Inflammatory macrophage treated with lipopolysaccharide for 1 hour (primary cell): ENCODE results near the gene IFTAP.
"Not testable (repeated sequence)": the region's sequence is repeated elsewhere in the genome, so short reads cannot be mapped to it uniquely, and the experiment has no call there.

Experiments
- DNase-seq, 2 donors: peaks; one replicate each; pipeline ENCODE4 v3.0.0-alpha.2; 2020 to 2022

The IFTAP gene

GRCh38 chr11:36594316-36594989, at the start of gene IFTAP:
Gene IFTAP, plus strand, starts transcription at chr11:36594502. Its CDS starts 15,602 bp downstream, at chr11:36610104.
- DNase-seq = peak; percentile 86 to 88

DNA sequence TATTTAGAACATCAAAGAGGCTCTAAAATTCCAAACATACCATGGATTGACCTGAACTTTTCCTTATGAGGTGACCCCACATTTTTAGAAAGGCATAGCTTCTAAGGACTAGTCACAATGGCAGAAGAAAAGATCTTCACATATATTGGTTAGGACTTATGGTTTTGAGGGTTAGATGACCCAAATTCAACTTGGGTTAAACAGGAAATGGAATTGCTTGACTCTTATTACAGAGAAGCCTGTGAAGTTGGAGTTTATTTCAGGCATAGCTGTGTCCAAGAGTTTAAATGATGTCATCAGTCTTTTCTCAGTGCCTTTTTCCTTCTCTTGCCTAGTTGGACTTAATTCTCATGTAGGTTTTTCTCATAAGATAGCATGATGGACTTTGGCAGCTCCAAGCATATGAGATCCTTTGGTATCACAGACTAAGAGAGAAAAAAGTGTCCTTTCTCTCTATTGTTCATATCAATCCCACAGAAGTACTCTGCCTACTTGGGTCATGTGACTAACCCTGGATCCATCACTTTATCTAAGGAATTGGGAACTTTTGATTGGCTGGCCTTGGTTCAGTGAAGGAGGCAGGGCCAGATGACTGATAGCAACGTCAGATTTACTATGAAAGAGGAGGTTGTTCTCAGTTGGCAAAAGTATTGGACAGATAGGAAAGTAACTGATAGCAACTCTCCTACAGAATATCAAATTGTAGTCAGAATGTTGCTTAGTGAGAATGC, 43.8 kb upstream of the IFTAP start:
- DNase-seq = no peak

DNA sequence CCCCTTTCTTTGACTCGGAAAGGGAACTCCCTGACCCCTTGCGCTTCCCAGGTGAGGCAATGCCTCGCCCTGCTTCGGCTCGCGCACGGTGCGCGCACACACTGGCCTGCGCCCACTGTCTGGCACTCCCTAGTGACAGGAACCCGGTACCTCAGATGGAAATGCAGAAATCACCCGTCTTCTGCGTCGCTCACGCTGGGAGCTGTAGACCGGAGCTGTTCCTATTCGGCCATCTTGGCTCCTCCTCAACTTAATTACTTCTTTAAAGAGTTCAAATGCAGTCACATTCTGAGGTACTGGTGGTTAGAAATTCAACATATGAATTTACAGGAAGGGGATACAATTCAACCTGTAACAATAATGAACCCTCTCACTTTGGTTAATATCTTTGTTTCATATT, 36.9 kb upstream of the IFTAP start:
- DNase-seq = not testable (repeated sequence)

DNA sequence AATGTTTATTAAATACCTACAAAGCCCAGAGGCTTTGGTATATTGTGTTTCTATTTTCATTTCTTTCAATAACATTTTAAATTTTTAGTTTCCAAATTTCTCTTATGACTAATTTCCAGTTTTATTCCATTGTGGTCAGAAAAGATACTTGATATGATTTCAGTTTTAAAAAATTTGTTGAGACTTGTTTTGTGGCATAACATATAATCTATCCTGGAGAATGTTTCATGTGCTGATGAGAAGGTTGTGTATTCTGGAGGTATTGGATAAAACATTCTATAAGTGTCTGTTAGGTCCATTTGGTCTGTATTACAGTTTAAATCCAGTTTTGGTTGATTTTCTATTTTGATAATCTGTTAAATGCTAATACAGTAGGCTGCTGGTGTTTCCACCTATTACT, 36.3 kb upstream of the IFTAP start:
- DNase-seq = no peak

GRCh38 chr11:36558571-36559413, 35.5 kb upstream of the IFTAP start:
- DNase-seq = no peak

DNA sequence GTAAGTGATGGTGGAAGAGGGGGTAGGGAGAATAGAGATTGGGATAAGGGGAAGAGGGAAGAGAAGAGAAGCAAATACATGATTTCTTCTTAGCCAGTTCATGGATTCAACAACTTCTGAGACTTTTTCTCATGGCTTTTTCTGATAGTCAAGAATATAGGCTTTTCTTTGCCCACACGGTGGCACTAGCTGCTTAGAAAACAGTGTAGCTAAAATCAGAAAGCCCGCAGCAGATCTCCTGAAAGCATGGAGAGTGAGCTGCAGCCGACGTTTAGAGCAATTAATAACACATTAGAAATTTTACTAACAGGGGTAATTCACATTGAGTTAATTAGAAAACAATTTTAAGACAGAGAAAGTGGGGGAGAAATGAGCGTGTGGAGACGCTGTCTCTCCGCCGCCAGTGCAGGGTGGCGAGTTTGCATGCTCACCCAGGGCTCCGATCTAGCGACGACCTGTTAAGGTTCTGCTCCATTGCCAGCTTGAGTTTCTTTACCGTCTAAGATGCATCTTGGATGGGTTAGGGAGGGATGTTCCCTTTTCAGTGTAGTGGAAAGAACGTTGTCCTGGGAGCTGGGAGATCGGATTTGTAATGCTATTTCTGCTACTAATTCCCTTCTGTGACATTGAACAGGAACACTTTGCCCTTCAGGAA, 29.8 kb upstream of the IFTAP start:
- peak; percentile 26 to 77 for DNase-seq

DNA sequence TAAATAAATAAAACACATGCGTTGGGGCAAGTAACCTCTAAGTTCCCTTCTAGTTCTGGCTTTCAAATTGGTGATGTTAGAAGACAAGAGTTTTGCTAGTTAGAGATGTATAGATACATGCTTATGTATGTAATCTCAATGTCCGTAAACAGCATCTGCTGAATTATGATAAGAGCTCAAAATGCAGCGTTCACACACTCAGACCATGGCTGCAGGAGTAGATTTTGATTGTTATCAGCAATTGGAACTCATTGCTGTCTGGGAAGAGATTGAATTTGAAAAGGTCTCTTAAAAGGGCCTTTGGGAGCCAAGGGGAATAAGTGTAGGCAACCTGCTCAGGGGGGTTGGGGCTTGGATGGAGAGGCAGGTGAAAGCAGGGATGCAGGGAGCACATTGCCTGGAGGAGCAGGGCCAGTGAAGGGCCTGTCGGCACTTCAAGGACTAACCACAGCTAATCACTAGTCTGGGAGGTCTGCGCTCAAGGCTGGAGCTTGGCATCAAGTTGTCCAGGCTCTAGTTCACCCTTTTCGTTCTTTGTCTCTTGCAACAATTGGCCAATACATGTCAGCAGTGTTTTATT, 29.2 kb upstream of the IFTAP start:
- no peak for DNase-seq

GRCh38 chr11:36566407-36567053, 27.8 kb upstream of the IFTAP start:
- DNase-seq = no peak

DNA sequence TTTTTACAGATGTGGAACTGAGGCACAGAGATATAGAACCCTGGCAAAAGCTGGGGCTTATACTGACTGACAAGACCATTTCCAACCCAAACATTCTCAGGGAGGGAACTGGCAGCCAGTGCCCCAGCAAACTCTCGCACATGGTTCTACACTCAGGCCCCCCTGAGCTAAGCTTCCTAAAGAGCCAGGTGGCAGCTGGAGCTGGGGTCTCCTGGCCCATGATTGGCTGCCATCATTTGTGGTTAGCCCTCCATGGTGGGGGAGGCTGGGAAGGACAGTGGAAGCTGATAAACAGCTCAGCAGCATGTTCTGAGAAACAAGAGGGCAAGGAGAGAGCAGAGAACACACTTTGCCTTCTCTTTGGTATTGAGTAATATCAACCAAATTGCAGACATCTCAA, 26.6 kb upstream of the IFTAP start, which contains the start of gene RAG1:
Gene RAG1, plus strand, starts transcription at position 314 of the 400 bp plus-strand sequence. CDS start 5,298 bp downstream, outside the sequence.
- DNase-seq = no peak

- DNase-seq = no peak
These were observed 25.2 kb upstream of the IFTAP start for GRCh38 chr11:36569095-36569494.

GRCh38 chr11:36574486-36574885, 19.8 kb upstream of the IFTAP start:
- no peak for DNase-seq

- DNase-seq = no peak
These were observed 16.9 kb upstream of the IFTAP start for GRCh38 chr11:36577373-36577772.

DNA sequence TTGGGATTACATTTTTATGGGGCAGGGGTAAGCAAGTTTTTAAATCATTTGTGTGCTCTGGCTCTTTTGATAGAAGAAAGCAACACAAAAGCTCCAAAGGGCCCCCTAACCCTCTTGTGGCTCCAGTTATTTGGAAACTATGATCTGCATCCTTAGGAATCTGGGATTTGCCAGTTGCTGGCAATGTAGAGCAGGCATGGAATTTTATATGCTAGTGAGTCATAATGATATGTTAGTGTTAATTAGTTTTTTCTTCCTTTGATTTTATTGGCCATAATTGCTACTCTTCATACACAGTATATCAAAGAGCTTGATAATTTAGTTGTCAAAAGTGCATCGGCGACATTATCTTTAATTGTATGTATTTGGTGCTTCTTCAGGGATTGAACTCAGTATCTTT, 16.4 kb upstream of the IFTAP start:
- DNase-seq = no peak

- DNase-seq = no peak
These were observed 15.8 kb upstream of the IFTAP start for GRCh38 chr11:36578458-36578857.

GRCh38 chr11:36581536-36581935, 12.8 kb upstream of the IFTAP start:
- DNase-seq = no peak

DNA sequence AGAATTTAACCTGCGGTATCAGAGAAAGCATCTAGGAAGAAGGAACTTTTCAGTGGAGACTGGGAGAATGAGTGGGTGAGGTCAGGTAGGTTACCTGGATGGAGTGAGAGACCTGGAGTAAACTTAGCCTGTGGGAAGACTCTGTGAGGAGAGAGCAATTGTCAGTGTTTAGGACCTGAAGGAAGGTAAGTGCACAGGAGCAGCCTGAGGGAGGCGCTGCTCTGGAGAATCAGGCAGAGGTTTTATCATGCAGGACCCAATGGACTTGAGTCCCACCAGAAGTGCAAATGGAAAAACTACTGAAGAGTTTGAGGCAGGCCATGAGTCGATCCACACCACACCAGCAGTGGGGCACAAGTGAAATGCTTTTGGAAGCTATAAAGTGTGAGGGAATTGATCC, 10.6 kb upstream of the IFTAP start:
- DNase-seq = no peak

DNA sequence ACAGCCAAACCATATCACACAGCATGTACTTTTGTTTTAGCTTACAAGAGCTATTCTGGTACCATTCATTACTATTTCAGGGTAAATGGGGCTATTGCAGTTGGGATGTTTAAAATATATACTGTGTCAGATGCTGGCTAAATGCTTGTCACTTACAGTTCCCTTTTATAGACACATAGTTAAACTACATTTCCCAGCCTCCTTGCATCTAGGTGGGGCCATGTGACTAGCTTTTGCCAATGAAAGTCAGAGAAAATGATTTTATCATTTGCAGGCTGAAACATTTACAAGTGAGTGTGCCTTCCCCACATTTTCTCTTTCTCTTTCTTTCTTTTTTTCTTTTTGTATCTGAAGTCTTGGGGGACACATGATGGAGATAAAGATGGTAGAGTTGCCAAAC, 7.8 kb upstream of the IFTAP start:
- DNase-seq = peak; percentile 28 to 36

DNA sequence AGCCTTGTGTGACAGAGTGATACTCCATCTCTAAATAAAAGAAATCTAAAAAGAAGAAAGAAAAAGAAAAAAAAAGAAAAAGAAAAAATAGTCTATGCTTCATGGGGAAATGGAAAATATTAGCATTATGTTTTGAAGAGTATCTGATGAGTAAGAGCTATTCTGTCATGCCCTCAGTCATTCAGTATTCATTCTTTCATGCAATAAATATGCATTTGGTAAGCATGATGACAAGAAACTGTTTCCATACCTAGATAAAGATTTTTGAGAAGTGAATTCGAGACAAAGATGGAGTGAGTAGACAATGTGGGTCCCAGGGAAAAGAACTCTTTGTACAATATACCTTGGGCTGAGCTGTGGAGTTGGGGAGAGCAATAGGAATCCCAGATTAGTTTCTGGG, 6.2 kb upstream of the IFTAP start:
- no peak for DNase-seq

GRCh38 chr11:36590513-36590912, 3.8 kb upstream of the IFTAP start:
- DNase-seq = no peak

GRCh38 chr11:36591433-36591832, 2.9 kb upstream of the IFTAP start:
- no peak for DNase-seq

DNA sequence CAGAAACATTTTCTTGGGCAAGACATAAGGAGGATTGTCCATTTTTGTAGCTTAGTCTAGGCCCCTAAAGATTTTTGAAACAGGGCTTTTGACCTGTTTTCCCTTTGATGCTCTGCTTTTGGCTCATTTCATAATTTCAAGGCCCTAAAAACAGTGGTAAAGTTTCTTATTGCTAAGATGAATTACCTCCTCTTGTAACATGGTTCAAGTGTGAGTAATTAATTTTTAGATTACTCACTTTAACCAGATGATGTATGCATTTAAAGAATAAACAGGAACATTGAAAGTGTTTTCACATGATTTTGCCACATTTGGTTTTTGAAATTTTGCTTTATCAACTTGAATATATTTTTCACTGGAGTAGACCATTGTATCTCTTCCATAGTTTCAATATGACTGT, 2.6 kb downstream of the IFTAP start:
- DNase-seq = no peak

GRCh38 chr11:36598051-36598450, 3.7 kb downstream of the IFTAP start, which contains the start of gene RAG2:
Gene RAG2, minus strand, starts transcription at chr11:36598236. Its CDS starts 4,068 bp downstream, at chr11:36594168.
- DNase-seq = no peak
